GM19438 (cell line): ENCODE data around the gene IFRD2.
"Not testable (repeated sequence)": the region's sequence is repeated elsewhere in the genome, so short reads cannot be mapped to it uniquely, and the experiment has no call there.

Experiments used
- ATAC-seq: cut with Tn5 transposase; IDR thresholded peaks from one replicate; pipeline ENCODE4 v1.9.1; 2021; ENCODE audit warnings: low read depth; ENCODE audit not compliant: unreplicated experiment

Gene IFRD2

DNA sequence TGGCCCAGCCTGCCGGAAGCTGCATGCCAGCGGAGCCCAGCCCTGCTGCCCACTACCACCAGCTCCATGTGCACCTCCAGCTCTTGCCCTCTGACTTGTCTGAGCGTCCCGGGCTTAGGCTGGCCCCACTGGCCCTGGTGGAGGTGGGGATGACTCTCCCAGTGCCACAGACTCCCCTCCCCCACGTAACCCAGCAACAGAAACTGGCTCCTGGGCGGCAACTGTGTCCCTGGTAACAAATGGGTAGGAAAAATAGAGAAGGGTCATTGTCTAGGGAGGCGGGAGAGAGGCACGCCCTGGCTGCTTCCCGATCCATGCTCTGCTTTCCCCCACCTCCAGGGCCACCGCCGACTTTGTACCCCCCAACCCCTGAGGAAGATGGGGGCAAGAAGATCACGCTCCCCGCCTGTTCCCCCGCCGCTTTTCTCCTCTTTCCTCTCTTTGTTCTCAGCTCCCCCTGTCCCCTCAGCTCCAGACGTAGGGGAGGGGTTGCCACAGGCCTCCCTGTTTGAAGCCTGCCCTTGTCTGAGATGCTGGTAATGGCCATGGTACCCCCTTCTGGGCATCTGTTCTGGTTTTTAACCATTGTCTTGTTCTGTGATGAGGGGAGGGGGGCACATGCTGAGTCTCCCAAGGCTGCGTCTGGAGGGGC is 34.1 kb downstream of the IFRD2 start:
- no peak for ATAC-seq

DNA sequence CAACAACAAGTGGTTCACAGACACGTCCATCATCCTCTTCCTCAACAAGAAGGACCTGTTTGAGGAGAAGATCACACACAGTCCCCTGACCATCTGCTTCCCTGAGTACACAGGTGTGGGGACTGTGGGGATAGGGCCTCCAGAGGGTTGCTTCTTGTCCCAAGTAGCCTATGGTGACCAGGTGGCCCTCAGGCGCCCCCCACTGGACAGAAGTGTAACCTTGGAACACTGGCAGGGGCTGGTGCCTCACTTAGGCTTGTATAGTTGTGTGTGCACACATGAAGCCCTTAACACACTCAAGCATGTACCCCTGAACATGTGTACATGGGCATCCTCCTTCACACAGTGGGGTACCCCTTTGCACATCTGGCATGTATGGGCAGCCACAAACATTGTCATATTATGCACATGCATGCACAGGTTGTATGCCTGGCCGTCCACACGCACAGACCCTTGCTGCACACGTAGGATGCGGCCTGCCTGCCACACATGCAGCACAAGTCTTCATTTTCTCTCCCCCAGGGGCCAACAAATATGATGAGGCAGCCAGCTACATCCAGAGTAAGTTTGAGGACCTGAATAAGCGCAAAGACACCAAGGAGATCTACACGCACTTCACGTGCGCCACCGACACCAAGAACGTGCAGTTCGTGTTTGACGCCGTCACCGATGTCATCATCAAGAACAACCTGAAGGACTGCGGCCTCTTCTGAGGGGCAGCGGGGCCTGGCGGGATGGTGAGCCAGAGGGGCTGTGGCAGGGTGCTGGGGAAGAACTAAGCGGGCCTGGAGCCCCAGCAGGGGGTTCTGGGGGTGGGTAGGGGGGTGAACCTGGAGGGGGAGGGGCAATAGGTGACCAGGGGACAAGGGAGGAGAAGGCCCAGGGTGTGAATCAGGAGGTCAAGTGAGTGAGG is 35.0 kb downstream of the IFRD2 start:
- ATAC-seq: no peak

DNA sequence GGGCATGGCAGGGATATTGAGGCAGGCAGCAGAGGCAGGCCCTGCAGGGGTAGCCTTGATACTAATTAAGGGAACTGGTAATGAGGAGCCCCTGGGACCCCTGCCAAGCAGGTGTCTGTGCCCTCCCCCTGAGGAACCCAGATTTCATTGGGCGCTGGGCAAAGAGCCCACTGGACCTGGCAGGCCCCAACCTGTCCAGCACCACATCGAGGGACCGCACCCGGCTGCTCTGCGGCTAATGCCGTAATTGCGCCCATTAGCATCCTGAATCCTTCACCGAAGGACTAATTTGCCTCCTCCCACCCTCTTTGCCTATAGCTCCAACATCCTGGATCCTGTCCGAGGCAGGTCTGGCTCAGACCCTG is 37.0 kb downstream of the IFRD2 start:
- ATAC-seq: no peak

DNA sequence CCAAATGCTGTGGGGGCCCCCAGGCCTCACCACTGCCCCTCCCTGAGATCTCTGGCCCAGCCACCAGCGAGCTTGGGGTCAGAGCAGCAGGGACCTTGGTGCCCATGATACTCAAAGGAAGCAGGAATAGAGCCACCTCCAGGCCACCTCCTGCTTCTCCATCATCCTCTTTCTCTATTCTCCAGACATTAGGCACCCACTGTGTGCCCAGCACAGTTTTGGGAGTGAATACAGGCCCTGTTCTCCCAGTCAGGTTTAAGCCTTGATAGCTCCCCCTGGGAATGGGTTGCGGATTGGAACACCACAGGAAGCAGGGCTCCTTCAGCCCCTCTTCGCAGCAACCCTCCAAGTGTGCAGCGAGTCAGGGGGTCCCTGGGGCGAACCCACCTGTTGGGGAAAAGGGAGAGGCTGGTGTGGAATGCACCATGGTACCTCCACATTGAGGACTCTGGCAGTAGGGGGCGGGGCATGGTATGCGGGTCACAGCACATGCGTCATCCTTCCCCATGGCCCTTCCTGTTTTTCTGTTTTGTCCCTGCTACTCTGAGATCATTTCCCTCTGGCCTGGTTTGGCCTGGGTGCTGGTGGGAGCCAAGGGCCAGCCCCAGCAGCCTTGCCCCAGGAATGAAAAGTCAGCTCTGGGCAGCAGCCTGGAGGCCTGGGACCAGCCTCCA is 37.5 kb downstream of the IFRD2 start:
- no peak for ATAC-seq

DNA sequence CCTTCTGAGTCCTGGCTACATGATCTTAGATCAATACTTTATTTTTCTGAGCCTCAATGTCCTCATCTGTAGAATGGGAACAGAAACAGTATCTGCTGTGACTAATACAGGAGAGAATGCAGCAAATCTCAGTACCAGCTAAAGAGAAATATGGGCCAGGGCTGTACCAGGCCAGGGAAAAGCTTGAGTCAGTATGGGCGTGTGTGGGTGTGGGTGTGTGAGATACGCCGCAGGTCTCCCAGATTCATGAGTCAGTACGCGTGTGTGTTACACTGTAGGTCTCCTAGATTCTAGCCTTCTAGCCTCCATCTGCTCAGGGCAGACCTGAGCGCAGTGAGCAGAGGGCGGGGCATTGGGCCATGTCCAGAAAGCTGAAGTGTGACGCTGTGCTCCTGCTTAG is 41.0 kb downstream of the IFRD2 start:
- no peak for ATAC-seq

DNA sequence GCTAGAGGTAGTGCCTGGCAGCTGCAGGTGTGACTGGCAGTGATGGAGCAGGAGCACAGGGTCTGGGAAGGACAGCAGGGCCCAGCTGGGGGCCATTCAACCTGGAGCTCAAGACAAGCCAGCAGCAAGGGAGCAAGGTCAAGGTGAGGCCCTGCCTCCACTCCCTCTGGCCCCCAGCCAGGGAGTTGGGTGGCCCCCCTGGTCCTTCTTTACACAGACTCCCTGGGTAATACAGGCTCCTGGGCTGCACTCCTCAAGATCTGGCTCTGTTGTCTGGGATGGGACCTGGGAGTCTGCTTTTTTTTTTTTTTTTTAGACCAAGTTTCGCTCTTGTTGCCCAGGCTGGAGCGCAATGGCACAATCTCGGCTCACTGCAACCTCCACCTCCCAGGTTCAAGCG is 41.7 kb downstream of the IFRD2 start:
- ATAC-seq: no peak

DNA sequence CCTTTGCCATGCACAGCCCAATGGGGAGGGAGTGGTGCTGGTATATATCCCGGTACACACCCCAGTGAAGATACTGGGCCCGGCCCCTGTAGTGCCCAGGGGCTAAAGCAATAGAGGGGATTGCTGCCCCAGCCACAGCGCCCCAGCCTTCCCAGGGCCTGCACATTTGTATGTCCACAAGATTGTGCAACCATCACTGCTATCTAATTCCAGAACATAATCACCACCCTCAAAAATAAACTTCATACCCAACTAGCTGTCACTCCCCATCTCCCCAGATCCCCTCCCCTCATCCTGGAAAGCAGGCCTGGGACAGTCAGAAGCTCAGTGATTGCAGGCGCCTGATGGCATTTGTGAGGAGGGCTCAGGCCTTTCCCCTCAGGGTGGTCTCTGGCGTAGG is 42.8 kb downstream of the IFRD2 start:
- ATAC-seq: no peak

DNA sequence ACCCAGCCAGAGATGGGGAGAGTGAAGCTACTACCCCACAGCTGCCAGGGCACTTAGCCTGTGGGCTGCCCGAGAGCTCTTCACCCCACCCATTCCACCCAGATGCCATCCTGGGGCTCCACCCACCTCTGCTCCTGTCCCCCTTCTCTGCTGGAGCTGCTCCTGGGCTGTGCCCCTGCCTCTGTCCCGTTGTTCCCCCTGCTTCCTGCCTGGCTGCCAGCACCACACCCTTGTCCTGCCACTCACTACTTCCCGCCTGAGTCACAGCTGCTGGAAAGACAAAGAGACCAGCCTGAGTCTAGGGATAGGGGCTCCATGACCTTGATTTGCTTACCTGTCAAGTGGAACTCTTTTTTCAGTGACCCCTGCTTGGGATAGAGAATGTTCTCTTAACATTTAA is 43.8 kb downstream of the IFRD2 start:
- no peak for ATAC-seq

DNA sequence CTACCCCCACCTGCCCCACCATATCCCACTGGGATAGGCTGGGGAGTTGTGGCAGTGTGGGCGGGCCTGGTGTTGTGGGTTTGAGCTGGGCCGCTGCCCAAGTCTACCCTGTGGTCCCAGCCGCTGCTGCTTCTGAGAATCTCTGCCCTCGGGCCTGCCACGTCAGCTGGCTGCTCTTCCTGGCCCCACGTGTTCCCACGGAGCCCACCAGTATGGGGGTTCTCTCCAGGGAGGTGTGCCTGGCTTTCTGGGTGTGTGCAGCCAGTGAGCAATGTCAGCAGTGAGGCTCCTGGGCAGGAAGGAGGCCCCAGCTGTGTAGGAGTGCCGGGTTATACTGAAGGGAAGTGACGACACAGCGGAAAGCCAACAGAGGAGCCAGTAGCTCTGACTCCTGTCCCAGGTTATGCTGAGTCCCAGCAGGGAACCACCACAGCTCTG is 45.7 kb downstream of the IFRD2 start:
- peak; percentile 45 for ATAC-seq

DNA sequence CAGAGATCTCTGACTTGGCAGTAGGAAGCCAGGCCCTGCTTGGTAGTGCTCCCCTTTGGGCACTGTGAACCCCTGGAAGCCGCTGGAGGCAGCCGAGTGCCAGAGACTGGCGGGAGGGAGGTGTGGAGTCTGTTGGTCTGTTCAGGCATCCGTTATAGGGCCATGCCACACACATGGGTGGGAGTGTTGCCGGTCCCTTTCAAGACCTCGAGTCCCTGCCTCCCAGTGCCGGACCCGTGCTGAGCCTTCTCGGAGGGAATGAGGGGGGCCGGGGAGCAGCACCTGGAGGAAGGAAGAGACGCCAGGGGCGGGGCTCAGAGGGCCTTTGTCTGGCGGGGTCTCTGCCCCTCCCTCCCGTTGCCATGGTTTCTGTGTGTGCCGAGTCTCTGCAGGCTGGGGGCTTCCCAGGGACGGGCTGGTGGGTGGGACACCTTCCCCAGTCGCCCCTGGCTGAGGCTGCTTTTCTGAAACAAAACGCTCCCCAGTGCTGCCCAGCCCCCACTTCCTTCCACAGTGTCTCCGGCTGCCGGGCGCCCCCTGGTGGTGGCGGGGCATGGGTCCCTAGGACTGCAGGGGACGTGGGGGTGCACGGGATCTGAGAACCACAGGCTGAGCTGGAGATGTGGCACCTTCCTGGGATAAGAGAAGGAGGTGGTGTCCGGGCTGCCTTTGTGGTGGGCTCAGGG is 46.3 kb downstream of the IFRD2 start:
- peak; percentile 71 for ATAC-seq

DNA sequence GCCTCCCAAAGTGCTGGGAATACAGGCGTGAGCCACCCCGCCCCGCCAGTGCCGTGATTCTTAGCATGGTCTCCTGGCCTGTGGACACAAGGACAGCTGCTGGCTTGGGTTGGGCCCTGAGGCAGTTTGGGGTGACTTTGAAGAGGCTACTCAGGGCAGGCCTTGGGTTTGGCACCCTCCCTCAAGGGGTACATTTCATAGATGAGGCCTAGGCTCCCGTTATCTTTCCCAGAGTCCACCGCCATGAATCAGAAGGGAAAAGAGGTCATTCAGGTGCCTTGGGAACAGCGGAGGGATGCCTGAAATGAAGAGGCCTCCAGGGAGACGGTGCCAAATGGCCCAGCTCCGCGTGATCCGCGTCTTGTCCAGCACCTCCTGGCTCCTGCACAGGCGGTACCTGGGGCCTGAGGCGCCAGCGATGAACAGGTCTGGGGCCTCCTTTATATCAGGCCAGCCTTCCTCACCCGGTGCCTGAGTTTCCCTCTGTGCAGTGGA is 46.9 kb downstream of the IFRD2 start:
- ATAC-seq: no peak

DNA sequence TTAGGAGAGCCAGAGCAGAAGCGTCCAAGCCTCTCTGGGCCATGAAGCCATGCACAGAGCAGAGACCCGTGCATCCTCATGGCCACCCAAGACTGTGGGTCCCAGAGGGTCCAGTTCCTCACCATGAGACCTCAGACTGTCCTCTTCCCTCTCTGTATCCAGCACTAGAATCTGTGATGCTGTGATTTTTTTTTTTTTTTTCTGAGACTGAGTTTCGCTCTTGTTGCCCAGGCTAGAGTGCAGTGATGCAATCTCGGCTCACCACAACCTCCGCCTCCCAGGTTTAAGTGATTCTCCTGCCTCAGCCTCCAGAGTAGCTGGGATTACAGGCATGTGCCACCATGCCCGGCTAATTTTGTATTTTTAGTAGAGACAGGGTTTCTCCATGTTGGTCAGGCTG is 47.4 kb downstream of the IFRD2 start:
- ATAC-seq: not testable (repeated sequence)

DNA sequence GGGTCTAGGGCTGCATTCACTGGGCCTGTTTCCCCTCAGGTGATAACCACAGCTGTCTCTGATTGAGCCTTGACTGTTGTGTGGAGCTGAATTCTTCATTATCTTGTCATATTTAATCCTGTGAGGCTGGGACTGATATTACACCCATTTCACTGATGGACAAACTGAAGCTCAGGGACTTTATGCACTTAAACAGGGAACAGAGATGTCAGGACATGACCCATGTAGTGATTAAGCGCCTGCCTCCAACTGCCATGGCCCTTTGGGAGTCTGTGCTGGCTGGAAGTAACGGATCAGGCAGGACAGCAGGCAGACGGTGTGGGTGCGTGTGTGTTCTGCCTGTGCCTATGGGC is 48.7 kb downstream of the IFRD2 start:
- ATAC-seq: no peak

DNA sequence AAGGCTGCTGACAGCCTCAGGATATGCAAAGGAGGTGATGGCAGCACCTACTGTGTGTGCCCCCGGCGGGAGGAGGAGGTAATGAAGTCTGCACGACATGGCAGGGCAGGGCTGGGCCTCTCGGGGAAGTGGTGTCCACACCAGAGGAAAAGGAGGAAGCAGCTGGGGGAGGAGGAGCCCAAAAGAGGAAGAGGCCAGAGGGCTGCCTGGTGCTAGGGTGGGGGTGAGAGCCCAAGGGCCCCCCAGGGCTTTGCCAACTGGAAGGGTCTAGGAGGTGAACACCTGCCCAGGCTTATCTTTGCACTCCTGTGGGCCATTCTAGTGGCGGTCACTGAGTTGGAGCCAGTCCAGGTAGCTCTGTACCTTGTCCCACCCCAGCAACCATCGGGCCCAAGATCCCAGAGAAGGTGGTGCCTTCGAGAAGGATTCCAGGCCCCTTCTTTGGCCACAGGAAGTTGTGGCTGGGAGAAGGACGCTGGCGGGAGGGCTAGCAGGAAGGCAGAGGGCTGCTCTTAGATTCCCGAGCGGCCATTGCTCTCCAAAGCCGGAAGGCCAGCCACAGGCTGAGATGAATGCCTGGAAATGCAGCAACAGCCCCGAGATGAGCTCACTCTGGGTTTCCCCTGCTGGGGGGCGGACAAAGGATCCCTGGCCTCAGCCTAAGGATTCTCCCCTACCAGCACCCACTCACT is 49.2 kb downstream of the IFRD2 start:
- no peak for ATAC-seq

DNA sequence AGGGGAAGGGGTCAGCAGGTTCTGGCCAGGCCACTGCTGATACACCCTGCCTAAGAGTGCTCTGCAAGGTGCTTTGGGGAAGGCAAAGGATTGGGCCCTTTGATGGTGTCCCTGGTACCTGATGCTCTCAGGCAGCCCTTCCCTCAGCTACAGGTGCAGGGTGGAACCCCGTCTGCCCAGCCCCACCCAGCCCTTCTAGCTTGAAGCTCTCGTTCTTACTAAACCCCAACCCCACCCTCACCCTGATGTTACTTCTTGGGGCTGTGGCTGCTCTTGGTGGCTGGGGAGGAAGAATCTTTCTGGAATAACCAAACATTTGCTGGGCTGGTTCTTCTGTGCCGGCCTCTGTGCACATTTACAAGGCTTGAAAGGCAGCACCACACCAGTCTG is 49.9 kb downstream of the IFRD2 start:
- no peak for ATAC-seq

DNA sequence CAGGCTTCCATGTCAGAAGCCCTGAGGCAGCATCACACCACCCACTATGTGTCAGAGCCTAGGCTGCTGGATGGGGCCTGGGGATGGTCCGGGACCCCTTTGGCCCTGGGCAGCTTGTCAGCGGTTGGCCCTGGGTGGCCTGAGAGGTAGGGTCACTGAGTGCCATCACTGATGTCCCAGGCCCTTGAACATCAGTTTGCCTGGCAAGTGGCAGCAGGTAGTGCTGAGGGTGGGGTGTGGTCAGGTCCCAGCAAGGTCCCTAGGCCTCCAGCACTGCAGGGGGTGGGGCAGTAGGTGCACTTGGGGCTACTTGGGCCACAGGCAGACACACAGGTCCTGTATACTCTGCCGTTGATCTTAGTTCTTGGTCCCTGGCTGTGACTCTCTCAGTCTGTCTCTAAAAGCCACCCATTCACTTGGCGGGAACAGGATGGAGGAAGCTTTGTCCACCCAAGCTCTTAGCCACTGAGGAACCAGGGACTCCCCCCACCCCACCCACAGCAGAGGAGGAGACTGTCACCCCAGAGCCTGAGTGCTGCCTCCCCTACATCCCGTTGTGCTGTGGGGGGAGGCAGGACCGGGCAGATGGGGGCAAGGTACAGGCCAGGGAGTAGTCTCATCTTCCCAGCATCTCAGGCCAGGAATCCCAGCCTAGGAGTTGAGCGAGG is 50.4 kb downstream of the IFRD2 start:
- ATAC-seq: no peak

DNA sequence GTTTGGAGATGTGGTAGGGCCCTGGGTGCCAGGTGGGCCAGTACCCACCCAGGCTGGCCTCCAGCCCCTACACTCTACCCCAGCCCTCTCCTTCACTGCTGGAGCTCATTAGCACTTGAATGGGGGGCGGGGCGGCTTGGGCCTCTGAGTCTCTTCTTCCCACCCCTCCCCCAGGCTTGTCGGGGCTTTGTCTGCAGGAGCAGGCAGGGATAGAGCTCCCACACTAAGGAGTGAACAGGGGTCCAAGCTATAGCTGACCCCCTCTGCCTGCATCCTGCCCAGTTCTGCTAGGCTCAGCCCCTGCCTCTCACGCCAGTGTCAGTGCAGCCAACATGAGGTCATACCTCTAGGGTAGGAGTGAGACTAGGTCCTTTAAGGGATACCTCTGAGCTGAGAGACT is 51.1 kb downstream of the IFRD2 start:
- ATAC-seq: no peak

DNA sequence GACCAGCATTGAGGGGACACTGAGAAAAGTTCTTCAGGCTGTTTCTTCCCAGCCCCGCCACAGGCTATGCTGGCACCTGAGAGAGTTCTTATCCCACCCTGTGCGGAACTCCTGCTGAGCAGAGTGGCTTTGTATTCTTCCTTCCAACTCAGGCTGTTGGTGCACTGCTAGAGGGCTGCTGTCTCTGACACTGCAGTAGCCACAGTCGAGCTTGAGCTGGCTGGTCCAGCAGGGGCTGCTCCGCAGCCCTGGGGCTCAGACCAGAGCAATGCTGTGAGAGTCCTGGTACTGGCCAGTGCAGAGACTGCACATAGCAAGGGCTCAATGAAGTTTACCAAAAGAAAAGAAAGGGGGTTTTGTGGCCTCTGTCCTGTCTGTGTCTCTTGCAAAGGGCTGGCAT is 52.6 kb downstream of the IFRD2 start:
- no peak for ATAC-seq

DNA sequence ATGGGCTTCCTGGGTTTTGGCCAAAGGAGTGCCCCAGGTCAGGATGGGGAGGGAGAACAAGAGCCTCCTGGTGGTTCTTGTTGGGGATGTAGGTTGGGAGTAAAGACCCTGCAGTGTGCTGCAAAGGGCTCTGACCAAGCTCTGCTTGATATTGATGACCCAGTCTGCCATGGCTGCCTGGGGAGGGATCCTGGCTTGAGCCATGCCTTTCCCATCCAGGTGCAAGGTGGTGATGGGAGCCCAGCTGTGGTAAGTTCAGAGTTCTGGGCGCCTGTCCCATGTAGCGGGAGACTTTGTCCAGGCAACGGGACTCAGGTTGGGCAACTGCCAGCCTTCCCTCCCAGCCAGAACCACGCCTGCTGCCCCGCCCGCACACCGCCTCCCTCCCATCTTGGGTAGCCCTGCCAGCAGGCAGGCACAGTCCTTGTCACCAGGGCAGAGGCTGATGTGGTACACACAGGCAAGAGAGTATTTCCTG is 53.6 kb downstream of the IFRD2 start:
- ATAC-seq: no peak
